8988T (cell line): ENCODE data around the gene KIF15.
A peak's percentile ranks its signal among the peaks of the same experiment; 100 is the strongest.
"Not testable (repeated sequence)": the region's sequence is repeated elsewhere in the genome, so short reads cannot be mapped to it uniquely, and the experiment has no call there.

Experiments
- DNase-seq: peaks from one replicate; pipeline ENCODE4 v3.0.0; 2011

Gene KIF15

GRCh38 chr3:44761424-44762169, at the start of gene KIF15, which contains the start of gene KIAA1143:
TSS of gene KIF15 (plus strand) at chr3:44761794. CDS start at chr3:44761866, 72 bp downstream.
TSS of gene KIAA1143 (minus strand) at chr3:44761619. CDS start at chr3:44761602, 17 bp downstream.
- peak; percentile 68 for DNase-seq

- peak; percentile 60 for DNase-seq
Measured at GRCh38 chr3:44712455-44713075, 49.0 kb upstream of the KIF15 start, which contains the start of gene ZNF502. TSS of gene ZNF502 (plus strand) at chr3:44712660. CDS start at chr3:44720262, 7,602 bp downstream.

- DNase-seq, result no peak
Measured at GRCh38 chr3:44721231-44722102, 40.1 kb upstream of the KIF15 start.

- DNase-seq, result no peak
Measured at GRCh38 chr3:44722103-44722401, 39.5 kb upstream of the KIF15 start.

GRCh38 chr3:44729384-44729910, 32.1 kb upstream of the KIF15 start, which contains the start of gene ZNF501:
TSS of gene ZNF501 (plus strand) at chr3:44729635. CDS start at chr3:44734422, 4,787 bp downstream.
- peak; percentile 72 for DNase-seq

- no peak for DNase-seq
Measured at GRCh38 chr3:44734646-44735168, 26.9 kb upstream of the KIF15 start.

GRCh38 chr3:44761101-44761423, 532 bp upstream of the KIF15 start:
- DNase-seq, result no peak

- no peak for DNase-seq
Measured at GRCh38 chr3:44762170-44762677, 630 bp downstream of the KIF15 start.

GRCh38 chr3:44762690-44763089, 1.1 kb downstream of the KIF15 start:
- no peak for DNase-seq

GRCh38 chr3:44764248-44764647, 2.7 kb downstream of the KIF15 start:
- DNase-seq, result no peak

- DNase-seq, result no peak
Measured at GRCh38 chr3:44771424-44772098, 10.0 kb downstream of the KIF15 start.

- no peak for DNase-seq
Measured at GRCh38 chr3:44772099-44772442, 10.5 kb downstream of the KIF15 start.

GRCh38 chr3:44782891-44783290, 21.3 kb downstream of the KIF15 start:
- DNase-seq, result no peak

GRCh38 chr3:44795197-44795596, 33.6 kb downstream of the KIF15 start:
- DNase-seq, result no peak

- no peak for DNase-seq
Measured at GRCh38 chr3:44802011-44802410, 40.4 kb downstream of the KIF15 start.

- no peak for DNase-seq
Measured at GRCh38 chr3:44803298-44803697, 41.7 kb downstream of the KIF15 start.

- DNase-seq, result peak; percentile 22
Measured at GRCh38 chr3:44805960-44806359, 44.4 kb downstream of the KIF15 start.

GRCh38 chr3:44814751-44815150, 53.2 kb downstream of the KIF15 start:
- no peak for DNase-seq

- DNase-seq, result not testable (repeated sequence)
Measured at GRCh38 chr3:44816334-44816733, 54.7 kb downstream of the KIF15 start.

- not testable (repeated sequence) for DNase-seq
Measured at GRCh38 chr3:44821206-44821605, 59.6 kb downstream of the KIF15 start.

GRCh38 chr3:44825264-44825925, 63.8 kb downstream of the KIF15 start:
- no peak for DNase-seq

GRCh38 chr3:44827196-44827595, 65.6 kb downstream of the KIF15 start:
- no peak for DNase-seq
